Measurements from ENCODE around the gene LRRC55. TPM values are rescaled to one million over a fixed set of nuclear protein-coding genes. Genes with fewer than 3 reads are reported as not detected.
"Not testable (repeated sequence)": the region's sequence is repeated elsewhere in the genome, so short reads cannot be mapped to it uniquely, and the experiment has no call there.

LRRC55 gene
- total RNA-seq, 2 donors from 2014 or later = not detected

DNA sequence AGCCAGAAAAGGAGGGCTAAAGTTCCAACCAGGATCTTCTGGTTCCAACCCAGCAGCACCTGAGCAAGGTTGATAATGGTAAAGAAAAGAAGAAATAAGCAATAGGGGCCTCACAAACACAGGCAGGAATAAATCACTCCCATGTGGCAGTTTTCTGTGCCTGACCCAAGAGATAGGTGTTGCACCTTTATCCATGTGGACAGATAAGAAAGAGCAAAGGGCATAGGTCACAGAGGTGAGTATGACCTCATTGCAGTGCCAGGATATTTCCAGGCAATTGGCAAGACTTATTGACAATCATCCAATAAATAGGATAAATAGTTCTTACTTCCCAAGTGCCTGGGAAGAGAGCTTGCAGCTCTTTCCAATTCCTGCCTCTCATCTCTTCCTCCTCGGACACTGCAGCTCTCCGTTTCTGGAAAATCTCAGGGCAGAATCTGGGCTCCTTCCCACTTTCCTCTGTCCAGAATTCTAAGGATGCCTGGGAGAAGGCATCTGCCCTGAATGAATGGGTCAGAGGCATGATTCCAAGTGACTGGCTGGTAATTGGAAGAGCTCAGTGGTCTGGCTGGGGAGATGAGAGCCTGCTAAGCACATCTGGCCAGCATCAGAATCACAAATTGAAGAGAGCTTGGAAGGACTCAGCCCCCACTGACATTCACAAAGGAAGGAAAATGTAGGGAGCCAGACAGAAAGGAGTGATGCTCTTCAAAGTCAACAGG lies 14.5 kb upstream of the LRRC55 start:
- ATAC-seq (ENCODE audit: insufficient number of reproducible peaks, low FRiP score, low read depth) (no peak), DNase-seq (ENCODE audit: low spot score) (no peak)
- no peaks in the 10 kb centered on the region for H3K36me3 ChIP-seq
- no peaks in the 10 kb centered on the region for H3K9me3 ChIP-seq
- H3K27ac ChIP-seq = no peak overlapping the region
- peaks cover 0 to 3% of the 10 kb centered on the region in 2 donors for H3K4me1 ChIP-seq (ENCODE audit: control insufficient read depth in 1 of 2, low read depth in 2 of 2)
- TF ChIP-seq, protein P1, sequence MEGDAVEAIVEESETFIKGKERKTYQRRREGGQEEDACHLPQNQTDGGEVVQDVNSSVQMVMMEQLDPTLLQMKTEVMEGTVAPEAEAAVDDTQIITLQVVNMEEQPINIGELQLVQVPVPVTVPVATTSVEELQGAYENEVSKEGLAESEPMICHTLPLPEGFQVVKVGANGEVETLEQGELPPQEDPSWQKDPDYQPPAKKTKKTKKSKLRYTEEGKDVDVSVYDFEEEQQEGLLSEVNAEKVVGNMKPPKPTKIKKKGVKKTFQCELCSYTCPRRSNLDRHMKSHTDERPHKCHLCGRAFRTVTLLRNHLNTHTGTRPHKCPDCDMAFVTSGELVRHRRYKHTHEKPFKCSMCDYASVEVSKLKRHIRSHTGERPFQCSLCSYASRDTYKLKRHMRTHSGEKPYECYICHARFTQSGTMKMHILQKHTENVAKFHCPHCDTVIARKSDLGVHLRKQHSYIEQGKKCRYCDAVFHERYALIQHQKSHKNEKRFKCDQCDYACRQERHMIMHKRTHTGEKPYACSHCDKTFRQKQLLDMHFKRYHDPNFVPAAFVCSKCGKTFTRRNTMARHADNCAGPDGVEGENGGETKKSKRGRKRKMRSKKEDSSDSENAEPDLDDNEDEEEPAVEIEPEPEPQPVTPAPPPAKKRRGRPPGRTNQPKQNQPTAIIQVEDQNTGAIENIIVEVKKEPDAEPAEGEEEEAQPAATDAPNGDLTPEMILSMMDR (IDR thresholded peaks at IDR 0.05) = no peak
- H3K4me3 ChIP-seq = no peak overlapping the region
- no peaks in the 10 kb centered on the region for H3K27me3 ChIP-seq (replicated peaks; ENCODE audit: insufficient read depth)

DNA sequence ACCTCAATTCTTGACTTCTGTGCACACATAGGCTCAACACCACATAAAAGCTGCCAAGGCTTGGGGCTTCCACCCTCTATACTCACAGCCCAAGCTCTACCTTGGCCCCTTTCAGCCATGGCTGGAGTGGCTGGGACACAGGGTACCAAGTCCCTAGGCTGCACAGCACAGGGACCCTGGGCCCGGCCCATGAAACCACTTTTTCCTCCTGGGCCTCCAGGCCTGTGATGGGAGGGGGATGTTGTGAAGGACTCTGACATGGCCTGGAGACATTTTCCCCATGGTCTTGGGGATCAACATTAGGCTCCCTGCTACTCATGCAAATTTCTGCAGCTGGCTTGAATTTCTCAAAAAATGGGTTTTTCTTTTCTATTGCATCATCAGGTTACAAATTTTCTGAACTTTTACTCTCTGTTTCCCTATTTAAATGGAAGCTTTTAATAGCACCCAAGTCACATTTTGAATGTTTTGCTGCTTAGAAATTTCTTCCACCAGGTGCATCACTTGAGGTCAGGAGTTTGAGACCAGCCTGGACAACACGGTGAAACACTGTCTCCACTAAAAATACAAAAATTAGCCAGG lies 11.9 kb upstream of the LRRC55 start:
- H3K36me3 ChIP-seq; H3K27ac ChIP-seq; H3K4me1 ChIP-seq (ENCODE audit: control insufficient read depth in 1 of 2, low read depth in 2 of 2); DNase-seq (ENCODE audit: low spot score); H3K9me3 ChIP-seq; H3K4me3 ChIP-seq; ATAC-seq (ENCODE audit: insufficient number of reproducible peaks, low FRiP score, low read depth); H3K27me3 ChIP-seq (replicated peaks; ENCODE audit: insufficient read depth): not testable (repeated sequence)

DNA sequence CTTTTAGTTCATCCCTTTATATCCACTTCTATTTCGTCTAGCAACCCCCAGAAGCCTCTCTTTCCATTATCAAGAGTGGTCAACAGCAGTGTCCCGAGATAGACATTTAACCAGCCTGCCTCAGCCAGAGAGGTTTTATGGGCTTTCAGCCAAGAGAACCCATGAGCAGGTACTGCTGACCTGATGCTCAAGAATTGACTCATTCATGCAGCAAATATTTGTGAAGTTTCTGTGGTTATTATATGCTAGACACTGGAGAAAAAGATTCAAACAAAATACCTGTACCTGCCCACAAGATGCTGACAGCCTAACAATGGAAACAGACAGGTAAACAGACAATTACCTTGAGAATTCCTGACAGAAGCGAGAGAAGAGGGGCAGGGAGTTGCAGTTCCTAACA lies 9.7 kb upstream of the LRRC55 start:
- ATAC-seq (ENCODE audit: insufficient number of reproducible peaks, low FRiP score, low read depth) (no peak), DNase-seq (ENCODE audit: low spot score) (no peak)
- no peaks in the 10 kb centered on the region for H3K27me3 ChIP-seq (replicated peaks; ENCODE audit: insufficient read depth)
- H3K9me3 ChIP-seq = no peaks in the 10 kb centered on the region
- H3K4me3 ChIP-seq = no peak overlapping the region
- H3K27ac ChIP-seq = no peak overlapping the region
- no peaks in the 10 kb centered on the region for H3K4me1 ChIP-seq (ENCODE audit: control insufficient read depth in 1 of 2, low read depth in 2 of 2)
- no peaks in the 10 kb centered on the region for H3K36me3 ChIP-seq
- TF ChIP-seq, protein P1 (IDR thresholded peaks at IDR 0.05) = no peak

DNA sequence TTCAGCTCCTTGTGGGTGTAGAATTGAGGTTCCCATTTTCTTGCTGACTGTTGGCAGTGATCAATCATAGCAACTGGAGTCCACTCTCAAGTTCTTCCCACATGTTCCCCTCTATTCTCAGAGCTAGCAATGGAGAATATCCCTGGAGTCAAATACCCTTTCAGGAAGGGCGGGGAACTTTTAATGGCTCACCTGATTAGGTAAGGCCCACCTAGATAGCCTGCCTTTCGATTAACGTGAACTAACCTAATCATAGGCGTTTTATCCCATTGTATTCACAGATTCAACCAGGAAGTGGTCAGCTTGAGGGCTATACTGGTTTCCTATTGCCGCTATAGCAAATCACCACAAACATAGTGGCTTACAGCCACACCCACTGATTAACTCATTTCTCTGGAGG lies 7.1 kb upstream of the LRRC55 start:
- Histone ChIP-seq H3K27me3 (replicated peaks; ENCODE audit: insufficient read depth) (no peaks in the 10 kb centered on the region), H3K9me3 (no peaks in the 10 kb centered on the region), H3K36me3 (no peaks in the 10 kb centered on the region), H3K4me3 (no peak overlapping the region), H3K4me1 (ENCODE audit: control insufficient read depth in 1 of 2, low read depth in 2 of 2) (no peaks in the 10 kb centered on the region), H3K27ac (no peak overlapping the region)
- ATAC-seq (ENCODE audit: insufficient number of reproducible peaks, low FRiP score, low read depth) (no peak), DNase-seq (ENCODE audit: low spot score) (no peak)
- TF ChIP-seq, protein P1 (IDR thresholded peaks at IDR 0.05) = no peak

DNA sequence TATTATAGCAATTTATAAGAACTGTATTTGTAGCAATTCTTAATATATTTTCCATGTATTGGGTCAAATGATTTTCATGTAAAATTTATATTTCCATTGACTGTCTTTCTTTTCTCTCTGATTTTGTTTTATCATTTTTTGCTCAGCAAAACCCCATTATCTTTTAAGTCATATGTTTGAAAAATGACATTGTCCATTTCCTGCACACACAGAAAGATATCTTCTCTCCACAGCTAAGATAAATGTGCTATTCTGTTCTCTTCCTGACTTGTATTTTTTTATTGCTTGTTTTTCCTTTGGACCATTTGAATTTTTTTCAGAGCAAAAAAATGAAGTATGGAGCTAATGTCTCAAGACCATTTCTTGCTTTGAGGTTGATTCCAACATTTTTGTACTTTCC lies 6.3 kb upstream of the LRRC55 start:
- ATAC-seq (ENCODE audit: insufficient number of reproducible peaks, low FRiP score, low read depth) (no peak), DNase-seq (ENCODE audit: low spot score) (no peak)
- Histone ChIP-seq H3K27me3 (replicated peaks; ENCODE audit: insufficient read depth) (no peaks in the 10 kb centered on the region), H3K27ac (no peak overlapping the region), H3K36me3 (no peaks in the 10 kb centered on the region), H3K4me1 (ENCODE audit: control insufficient read depth in 1 of 2, low read depth in 2 of 2) (no peaks in the 10 kb centered on the region), H3K4me3 (no peak overlapping the region), H3K9me3 (no peaks in the 10 kb centered on the region)
- TF ChIP-seq, protein P1 (IDR thresholded peaks at IDR 0.05) = no peak

Measured in thoracic aorta (tissue), 2 donors.